CD14-positive monocyte (primary cell): ENCODE results near the gene UST. TPM values are rescaled to one million over a fixed set of nuclear protein-coding genes. Genes with fewer than 3 reads are reported as not detected.

Experiments used
- DNase-seq, 3 donors: peaks; one replicate each; pipeline ENCODE4 v3.0.0-alpha.2; 2011 to 2022
- H2AFZ ChIP-seq: 2 replicates; pipeline ENCODE4 v1.6.0; 2012; ENCODE audit warnings: mild to moderate bottlenecking, low read depth, low read length, inconsistent platforms; ENCODE audit not compliant: insufficient read depth, poor library complexity, severe bottlenecking
- H3K27ac ChIP-seq, 2 donors: 1 replicate in 1 of 2; 2 replicates in 1 of 2; pipeline ENCODE4 v1.5.1; 2012 to 2013; ENCODE audit warnings: low read length in 2 of 2, control low read depth in 1 of 2, inconsistent platforms in 1 of 2, low read depth in 1 of 2, mild to moderate bottlenecking in 1 of 2
- H3K27me3 ChIP-seq, 2 donors: one replicate each; pipeline versions ENCODE4 v1.6.0 to v1.6.1; 2011 to 2013; ENCODE audit warnings: low read length in 2 of 2; ENCODE audit not compliant: control insufficient read depth in 2 of 2, insufficient read depth in 2 of 2
- H3K36me3 ChIP-seq, 2 donors: replicated peaks in 1 of 2; 1 replicate in 1 of 2; 2 replicates in 1 of 2; pipeline versions ENCODE4 v1.5.1 to v1.6.1; 2012 to 2013; ENCODE audit warnings: low read length in 2 of 2, control low read depth in 1 of 2, inconsistent platforms in 1 of 2, mild to moderate bottlenecking in 1 of 2; ENCODE audit not compliant: insufficient read depth in 2 of 2, control insufficient read depth in 1 of 2
- H3K4me1 ChIP-seq, 2 donors: 1 replicate in 1 of 2; 2 replicates in 1 of 2; pipeline versions ENCODE4 v1.5.1 to v1.6.1; 2012 to 2013; ENCODE audit warnings: low read length in 2 of 2, control low read depth in 1 of 2, inconsistent platforms in 1 of 2, mild to moderate bottlenecking in 1 of 2, moderate library complexity in 1 of 2; ENCODE audit not compliant: insufficient read depth in 2 of 2, control insufficient read depth in 1 of 2
- H3K4me2 ChIP-seq: replicated peaks from 2 replicates; pipeline ENCODE3; 2012; ENCODE audit warnings: low read length, moderate library complexity, mild to moderate bottlenecking; ENCODE audit not compliant: poor library complexity, severe bottlenecking; ENCODE audit errors: extremely low read depth
- H3K4me3 ChIP-seq, 3 experiments: fragments of 200-600 bp in 1 of 3; sonication (generic) in 1 of 3; replicated peaks in 1 of 3; 1 replicate in 2 of 3; 2 replicates in 1 of 3; pipeline ENCODE4 v1.5.1; 2011 to 2013; ENCODE audit warnings: low read length in 3 of 3, mild to moderate bottlenecking in 3 of 3, control low read depth in 2 of 3, low read depth in 2 of 3, inconsistent platforms in 1 of 3, moderate library complexity in 1 of 3
- H3K79me2 ChIP-seq: 2 replicates; pipeline ENCODE4 v1.6.0; 2012; ENCODE audit warnings: mild to moderate bottlenecking, control low read depth, inconsistent platforms, low read length, moderate library complexity; ENCODE audit not compliant: insufficient read depth
- H3K9ac ChIP-seq: 2 replicates; pipeline ENCODE4 v1.6.0; 2017; ENCODE audit warnings: low read length, mild to moderate bottlenecking; ENCODE audit not compliant: insufficient read depth, poor library complexity, severe bottlenecking
- H3K9me3 ChIP-seq, 2 donors: replicated peaks in 1 of 2; 1 replicate in 1 of 2; 2 replicates in 1 of 2; pipeline versions ENCODE4 v1.5.1 to v1.6.1; 2012 to 2013; ENCODE audit warnings: low read length in 2 of 2, control low read depth in 1 of 2; ENCODE audit not compliant: control insufficient read depth in 1 of 2, insufficient read depth in 1 of 2
- H4K20me1 ChIP-seq: 2 replicates; pipeline ENCODE4 v1.6.0; 2012; ENCODE audit warnings: mild to moderate bottlenecking, low read length, control low read depth, moderate library complexity; ENCODE audit not compliant: insufficient read depth
- H3K27ac Mint-ChIP-seq, 7 donors: one replicate each; pipeline ENCODE4 v1.8.0; 2020; ENCODE audit warnings: mild to moderate bottlenecking in 7 of 7, mixed read lengths in 7 of 7, moderate library complexity in 6 of 7, inconsistent platforms in 2 of 7
- H3K27me3 Mint-ChIP-seq, 3 donors: one replicate each; pipeline ENCODE4 v1.8.0; 2021 to 2022; ENCODE audit warnings: low read depth in 3 of 3, mild to moderate bottlenecking in 3 of 3, mixed read lengths in 3 of 3, moderate library complexity in 3 of 3, inconsistent platforms in 1 of 3
- H3K36me3 Mint-ChIP-seq, 2 donors: one replicate each; pipeline ENCODE4 v1.8.0; 2020; ENCODE audit warnings: mixed read lengths in 2 of 2, inconsistent platforms in 1 of 2, mild to moderate bottlenecking in 1 of 2
- H3K4me1 Mint-ChIP-seq: one replicate; pipeline ENCODE4 v1.8.0; 2020; ENCODE audit warnings: mild to moderate bottlenecking, mixed read lengths
- H3K4me3 Mint-ChIP-seq, 2 donors: one replicate each; pipeline ENCODE4 v1.8.0; 2020; ENCODE audit warnings: mild to moderate bottlenecking in 2 of 2, mixed read lengths in 2 of 2, moderate library complexity in 1 of 2
- H3K9me3 Mint-ChIP-seq, 7 donors: one replicate each; pipeline ENCODE4 v1.8.0; 2020 to 2022; ENCODE audit warnings: mixed read lengths in 7 of 7, mild to moderate bottlenecking in 6 of 7, moderate library complexity in 6 of 7, inconsistent platforms in 2 of 7
- CTCF ChIP-seq: fragments of 200-600 bp; IDR thresholded peaks from one replicate; pipeline ENCODE4 v1.8.0; 2022; ENCODE audit warnings: antibody characterized with exemption, mild to moderate bottlenecking
- WGBS: methylation state at CpG from one replicate; pipeline ENCODE4 v1.1.5; 2013; ENCODE audit warnings: missing lambda C conversion rate; ENCODE audit not compliant: insufficient coverage; 5-methylcytosine and 5-hydroxymethylcytosine counted together
- intact Hi-C, 2 donors: fragments of 100-400 bp; cut with micrococcal nuclease; formaldehyde crosslinking; loops; one replicate each; pipeline versions ENCODE4 v1.15.0 to v1.15.1; 2023
- polyA plus RNA-seq, 3 donors: library from polyadenylated mRNA; depleted of rRNA in 1 of 3; unstranded in 2 of 3; stranded (reverse) in 1 of 3; fragments of 300-500 nt in 2 of 3; fragments of >200 nt in 1 of 3; fragmentation: Illumina TruSeq in 2 of 3; gene quantifications; 1 replicate in 2 of 3; 2 replicates in 1 of 3; pipeline ENCODE4 v1.2.3, GENCODE V29; 2012 to 2021

The UST gene
- polyA plus RNA-seq, 3 donors: 0.33 to 0.53 (median 0.48) TPM

- Mint-ChIP-seq H3K4me3 (no peak overlapping the region), H3K27ac (no peak overlapping the region), H3K27me3 (peaks cover 0 to 2% (median 0%) of the 10 kb centered on the region in 3 donors), H3K4me1 (no peaks in the 10 kb centered on the region), H3K9me3 (peaks cover 0 to 9% (median 0%) of the 10 kb centered on the region in 7 donors), H3K36me3 (no peaks in the 10 kb centered on the region)
- Histone ChIP-seq H3K4me1 (no peaks in the 10 kb centered on the region), H4K20me1 (no peaks in the 10 kb centered on the region), H3K4me3 (no peak overlapping the region), H2AFZ (no peak overlapping the region), H3K27me3 (no peaks in the 10 kb centered on the region), H3K27ac (no peak overlapping the region), H3K9me3 (no peaks in the 10 kb centered on the region), H3K79me2 (no peaks in the 10 kb centered on the region), H3K4me2 (no peak overlapping the region), H3K9ac (no peak overlapping the region), H3K36me3 (no peaks in the 10 kb centered on the region)
- no peak for DNase-seq
- intact Hi-C loops: no loop called here
- 91% methylated on average over 4 of the region's 8 CpGs for WGBS
- TF ChIP-seq CTCF: no peak
Measured at GRCh38 chr6:148924226-148925012, 177.6 kb downstream of the UST start.

GRCh38 chr6:148925701-148926100, 178.9 kb downstream of the UST start:
- H3K9me3 ChIP-seq: no peaks in the 10 kb centered on the region
- H3K36me3 Mint-ChIP-seq: no peaks in the 10 kb centered on the region
- no peak overlapping the region for H2AFZ ChIP-seq
- H3K4me3 Mint-ChIP-seq: no peak overlapping the region
- WGBS: no CpG with 5 or more reads among the region's 2 CpGs
- H3K79me2 ChIP-seq: no peaks in the 10 kb centered on the region
- no peaks in the 10 kb centered on the region for H4K20me1 ChIP-seq
- peaks cover 0 to 4% (median 0%) of the 10 kb centered on the region in 7 donors for H3K9me3 Mint-ChIP-seq
- intact Hi-C loops: no loop called here
- H3K27me3 Mint-ChIP-seq: no peaks in the 10 kb centered on the region
- H3K4me3 ChIP-seq: no peak overlapping the region
- H3K9ac ChIP-seq: no peak overlapping the region
- DNase-seq: no peak
- no peak overlapping the region for H3K27ac Mint-ChIP-seq
- H3K36me3 ChIP-seq: no peaks in the 10 kb centered on the region
- H3K4me2 ChIP-seq: no peak overlapping the region
- TF ChIP-seq CTCF: no peak
- no peaks in the 10 kb centered on the region for H3K4me1 ChIP-seq
- no peaks in the 10 kb centered on the region for H3K4me1 Mint-ChIP-seq
- no peak overlapping the region for H3K27ac ChIP-seq
- no peaks in the 10 kb centered on the region for H3K27me3 ChIP-seq
